ENCODE data around the gene ARF1. TPM values are rescaled to one million over a fixed set of nuclear protein-coding genes. Genes with fewer than 3 reads are reported as not detected.

Gene ARF1
- total and polyA plus RNA-seq, 2 of the 13 experiments (the other 11 are each of a cell fraction or from before 2014, with no cell fraction given): 186 to 327 TPM

DNA sequence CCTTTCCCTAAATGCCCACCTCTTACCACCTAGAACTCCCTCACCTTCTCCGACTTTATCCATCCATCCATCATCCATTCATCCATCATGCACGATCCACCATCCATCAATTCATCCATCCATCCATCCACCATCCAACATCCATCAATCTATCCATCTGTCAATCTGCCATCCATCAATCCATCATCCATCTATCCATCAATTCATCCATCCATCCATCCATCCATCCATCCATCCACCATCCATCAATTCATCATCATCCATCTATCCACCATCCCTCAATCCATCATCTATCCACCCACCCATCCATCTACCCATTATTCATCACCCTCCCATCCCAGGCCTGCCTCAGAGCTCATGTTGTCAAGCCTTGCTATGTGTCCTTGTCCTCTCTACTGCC is 41.2 kb upstream of the ARF1 start (continued):
- TF ChIP-seq POLR2G (IDR thresholded peaks at IDR 0.05; ENCODE audit: low read depth, low read length): no peak

DNA sequence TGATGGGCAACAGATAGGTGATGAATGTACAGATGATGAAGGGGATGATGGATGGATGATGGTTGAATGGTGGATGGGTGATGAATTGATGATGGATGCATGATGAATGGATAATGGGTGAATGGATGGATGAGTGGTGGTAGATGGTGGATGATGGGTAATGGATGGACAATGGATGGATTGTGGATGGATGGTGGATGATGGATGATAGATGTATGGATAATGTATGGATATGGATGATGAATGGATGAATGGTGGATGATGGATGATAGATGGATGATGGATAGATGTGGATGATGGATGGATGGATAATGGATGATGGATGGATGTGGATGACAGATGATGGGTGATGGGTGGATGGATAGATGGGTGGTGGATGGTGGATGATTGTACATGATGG is 40.0 kb upstream of the ARF1 start:
- no peak overlapping the region for H3K4me3 ChIP-seq (replicated peaks in 1 of 3; ENCODE audit: insufficient read depth in 1 of 3, low read depth in 2 of 3, low read length in 3 of 3)
- H3K9ac ChIP-seq (ENCODE audit: insufficient read depth, low read depth, low read length): no peak overlapping the region
- in situ Hi-C loops (cut with HindIII; ENCODE audit: extremely low pct_ligation_motif_present, low pct_unique_long_range_greater_than_20kb) (no loop called here), intact Hi-C loops (cut with micrococcal nuclease; ENCODE audit: unreplicated experiment) (no loop called here)
- no peak overlapping the region for H2AFZ ChIP-seq (ENCODE audit: low read length)
- ChIA-PET CTCF (ENCODE audit: low intra/inter-chr PET ratio, low total read pairs) (no interaction called here), POLR2A (no interaction called here)
- no peaks in the 10 kb centered on the region for H3K79me2 ChIP-seq (ENCODE audit: insufficient read depth, low read length)
- no peaks in the 10 kb centered on the region for H3K4me1 ChIP-seq (ENCODE audit: insufficient read depth, low read length)
- no peaks in the 10 kb centered on the region for H4K20me1 ChIP-seq (ENCODE audit: insufficient read depth, low read length)
- no TSS peak for BruUV-seq (replicated peaks)
- ATAC-seq (no peak), DNase-seq (ENCODE audit: low spot score) (no peak), FAIRE-seq (no peak)
- no peaks in the 10 kb centered on the region for H3K36me3 ChIP-seq (replicated peaks in 1 of 2; ENCODE audit: control insufficient read depth in 1 of 2, insufficient read depth in 2 of 2, low read length in 2 of 2)
- peaks cover 0 to 41% of the 10 kb centered on the region in 2 experiments; a peak in 4 of 5 replicates for H3K27me3 ChIP-seq (ENCODE audit: control insufficient read depth in 1 of 2, insufficient read depth in 2 of 2, low read length in 2 of 2)
- no peaks in the 10 kb centered on the region for H3K9me3 ChIP-seq (ENCODE audit: low read length)
- no peak overlapping the region for H3K27ac ChIP-seq (ENCODE audit: extremely low read length, insufficient read depth, low read length)
- no peak overlapping the region for H3K4me2 ChIP-seq (ENCODE audit: low read depth, low read length)
- TF ChIP-seq GLI4 (CRISPR knock-in tag; IDR thresholded peaks at IDR 0.05; ENCODE audit: borderline replicate concordance): no peak
- no peak for TF ChIP-seq ZFP37 (CRISPR knock-in tag; IDR thresholded peaks at IDR 0.05; ENCODE audit: borderline replicate concordance)
- TF ChIP-seq ZFP41 (CRISPR knock-in tag; IDR thresholded peaks at IDR 0.05; ENCODE audit: borderline replicate concordance): no peak
- no peak for TF ChIP-seq THAP11 (CRISPR knock-in tag; IDR thresholded peaks at IDR 0.05)
- no peak for TF ChIP-seq AGO1 (IDR thresholded peaks at IDR 0.05; ENCODE audit: low read depth, low read length, poor library complexity, severe bottlenecking)
- no peak for TF ChIP-seq MXD4 (CRISPR knock-in tag; IDR thresholded peaks at IDR 0.05)
- 0 out of 2 replicates have a peak, but pooled peaks have one; percentile 88 for TF ChIP-seq PLRG1 (conservative IDR thresholded peaks at IDR 0.05)
- no peak for TF ChIP-seq ISL2 (CRISPR knock-in tag; IDR thresholded peaks at IDR 0.05)
- TF ChIP-seq HOXA5 (CRISPR knock-in tag; IDR thresholded peaks at IDR 0.05): no peak
- peak; percentile 4; the same call in 1 of the 2 replicates for TF ChIP-seq CREB1 (IDR thresholded peaks at IDR 0.05)
- TF ChIP-seq CREB1 (CRISPR knock-in tag; IDR thresholded peaks at IDR 0.05): no peak
- TF ChIP-seq STAG1 (CRISPR knock-in tag; IDR thresholded peaks at IDR 0.05): no peak
- TF ChIP-seq MIXL1 (CRISPR knock-in tag; IDR thresholded peaks at IDR 0.05): no peak
- TF ChIP-seq ZNF207 (IDR thresholded peaks at IDR 0.05; ENCODE audit: borderline replicate concordance): 0 out of 2 replicates have a peak, but pooled peaks have one; percentile 33
- TF ChIP-seq, protein P1, sequence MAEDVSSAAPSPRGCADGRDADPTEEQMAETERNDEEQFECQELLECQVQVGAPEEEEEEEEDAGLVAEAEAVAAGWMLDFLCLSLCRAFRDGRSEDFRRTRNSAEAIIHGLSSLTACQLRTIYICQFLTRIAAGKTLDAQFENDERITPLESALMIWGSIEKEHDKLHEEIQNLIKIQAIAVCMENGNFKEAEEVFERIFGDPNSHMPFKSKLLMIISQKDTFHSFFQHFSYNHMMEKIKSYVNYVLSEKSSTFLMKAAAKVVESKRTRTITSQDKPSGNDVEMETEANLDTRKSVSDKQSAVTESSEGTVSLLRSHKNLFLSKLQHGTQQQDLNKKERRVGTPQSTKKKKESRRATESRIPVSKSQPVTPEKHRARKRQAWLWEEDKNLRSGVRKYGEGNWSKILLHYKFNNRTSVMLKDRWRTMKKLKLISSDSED (CRISPR knock-in tag; IDR thresholded peaks at IDR 0.05): no peak
- TF ChIP-seq ZNF326 (CRISPR knock-in tag; IDR thresholded peaks at IDR 0.05; ENCODE audit: borderline replicate concordance): no peak
